AG04450 (cell line): ENCODE measurements around the gene TMEM129. TPM values are rescaled to one million over a fixed set of nuclear protein-coding genes. Genes with fewer than 3 reads are reported as not detected.

ENCODE experiments used
- CTCF ChIA-PET: fragments of 300-600, 350-600 bp; formaldehyde crosslinking; extraction: SDS; loops from one replicate; lab custom pipeline; 2022; ENCODE audit warnings: antibody characterized with exemption, inconsistent platforms; lab: Charles Lee
- POLR2A ChIA-PET: fragments of 350-600 bp; formaldehyde crosslinking; extraction: SDS; loops from one replicate; lab custom pipeline; 2021; ENCODE audit warnings: antibody characterized with exemption, inconsistent platforms; lab: Yijun Ruan, JAX
- DNase-seq: peaks from one replicate; pipeline ENCODE4 v3.0.0-alpha.2; 2011; ENCODE audit warnings: low read depth, low spot score
- H3K27ac ChIP-seq: one replicate; pipeline ENCODE4 v1.5.1; 2012; ENCODE audit warnings: low read depth, low read length, control low read depth
- H3K27me3 ChIP-seq: one replicate; pipeline ENCODE4 v1.6.0; 2012; ENCODE audit warnings: low read length; ENCODE audit not compliant: control insufficient read depth, insufficient read depth
- H3K4me3 ChIP-seq: 2 replicates; pipeline ENCODE4 v1.5.1; 2011; ENCODE audit warnings: mild to moderate bottlenecking, low read depth, low read length, control low read depth
- H3K9me3 ChIP-seq: 2 replicates; pipeline ENCODE4 v1.5.1; 2012; ENCODE audit warnings: low read length; ENCODE audit not compliant: control insufficient read depth, insufficient read depth
- CTCF ChIP-seq: IDR thresholded peaks from 2 replicates; pipeline ENCODE4 v1.5.1; 2011; ENCODE audit warnings: low read depth, low read length, control low read depth, inconsistent platforms
- polyA plus RNA-seq: library from polyadenylated mRNA; depleted of rRNA; stranded (reverse); fragments of >200 nt; gene quantifications from 2 replicates; pipeline ENCODE4 v1.2.3, GENCODE V29; 2011

TMEM129 gene
- polyA plus RNA-seq, 1 experiment, result 13.1 TPM

- DNase-seq, result no peak
These were observed 785 bp upstream of the TMEM129 start for GRCh38 chr4:1721666-1722550.

GRCh38 chr4:1720163-1720983 is 750 bp downstream of the TMEM129 start:
- peak overlapping the region; percentile 77 for H3K4me3 ChIP-seq
- peak overlapping the region; percentile 57 for H3K27ac ChIP-seq
- H3K9me3 ChIP-seq, result no peaks in the 10 kb centered on the region; the same call in 1 of the 2 replicates
- ChIA-PET CTCF (interaction anchor here (1.7 to 8.0 kb wide), 2 partner anchors 27 to 28 kb away, joined by 8 to 94 read pairs; no protein-coding TSS in a partner anchor), POLR2A (interaction anchor here (0.7 to 2.0 kb wide), 4 partner anchors 8 to 136 kb away, joined by 3 to 21 read pairs (median 4); partner anchors contain the start of gene SLBP)
- H3K27me3 ChIP-seq, result no peaks in the 10 kb centered on the region
- TF ChIP-seq CTCF, result no peak
- no peak for DNase-seq

More at GRCh38 chr4:1721666-1722550, 785 bp upstream of the TMEM129 start:
- Histone ChIP-seq H3K27ac (no peak overlapping the region), H3K4me3 (peak overlapping the region; percentile 61), H3K27me3 (no peaks in the 10 kb centered on the region), H3K9me3 (no peaks in the 10 kb centered on the region; the same call in 1 of the 2 replicates)
- TF ChIP-seq CTCF, result no peak
- CTCF ChIA-PET, result interaction anchor here (8.0 kb wide), 1 partner anchor 29 kb away, joined by 94 read pairs; no protein-coding TSS in a partner anchor
- POLR2A ChIA-PET, result interaction anchor here (0.8 to 2.2 kb wide), 4 partner anchors 9 to 29 kb away, joined by 3 to 21 read pairs (median 5); partner anchors contain the start of gene SLBP

- H3K27me3 ChIP-seq, result no peaks in the 10 kb centered on the region
- CTCF ChIA-PET, result interaction anchor here (1.2 to 1.7 kb wide), 2 partner anchors 9 to 25 kb away, joined by 3 to 8 read pairs; no protein-coding TSS in a partner anchor
- no peak for DNase-seq
- POLR2A ChIA-PET, result no interaction called here
- H3K4me3 ChIP-seq, result no peak overlapping the region
- no peak overlapping the region for H3K27ac ChIP-seq
- TF ChIP-seq CTCF, result no peak
- no peaks in the 10 kb centered on the region; the same call in 1 of the 2 replicates for H3K9me3 ChIP-seq
These were observed 2.9 kb downstream of the TMEM129 start for GRCh38 chr4:1718095-1718850.

GRCh38 chr4:1717129-1718094 is 3.7 kb downstream of the TMEM129 start:
- Histone ChIP-seq H3K4me3 (no peak overlapping the region), H3K9me3 (no peaks in the 10 kb centered on the region; the same call in 1 of the 2 replicates), H3K27me3 (no peaks in the 10 kb centered on the region), H3K27ac (no peak overlapping the region)
- DNase-seq, result no peak
- CTCF ChIA-PET, result interaction anchor here (0.6 to 1.2 kb wide), 2 partner anchors 9 to 361 kb away, joined by 3 read pairs; no protein-coding TSS in a partner anchor
- TF ChIP-seq CTCF, result no peak
- POLR2A ChIA-PET, result no interaction called here
